ENCODE data around the gene RNF2.

DNA sequence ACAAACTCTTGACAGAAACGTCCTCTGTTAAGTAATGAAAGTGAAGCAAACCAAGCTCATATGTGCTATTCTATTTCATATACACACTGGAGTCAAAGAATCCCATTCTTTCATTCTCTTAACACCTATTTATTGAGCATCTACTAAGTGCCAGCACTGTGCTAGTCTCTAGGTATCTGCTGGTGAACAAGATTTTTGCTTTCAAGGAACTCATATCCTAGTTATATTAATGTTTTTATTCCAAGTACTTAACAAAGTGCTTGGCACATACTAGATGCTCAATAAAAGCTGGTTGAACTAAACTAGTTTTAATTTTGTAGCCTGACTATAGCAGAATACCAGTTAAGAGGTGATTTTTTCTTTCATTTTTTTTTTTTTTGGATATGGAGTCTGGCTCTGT, 3.6 kb upstream of the RNF2 start:
- TF ChIP-seq POLR2A (IDR thresholded peaks at IDR 0.05; ENCODE audit: low read depth) (no peak), EP300 (IDR thresholded peaks at IDR 0.05) (no peak), POLR2AphosphoS5 (IDR thresholded peaks at IDR 0.05) (no peak)
- TF ChIP-seq, protein P1, sequence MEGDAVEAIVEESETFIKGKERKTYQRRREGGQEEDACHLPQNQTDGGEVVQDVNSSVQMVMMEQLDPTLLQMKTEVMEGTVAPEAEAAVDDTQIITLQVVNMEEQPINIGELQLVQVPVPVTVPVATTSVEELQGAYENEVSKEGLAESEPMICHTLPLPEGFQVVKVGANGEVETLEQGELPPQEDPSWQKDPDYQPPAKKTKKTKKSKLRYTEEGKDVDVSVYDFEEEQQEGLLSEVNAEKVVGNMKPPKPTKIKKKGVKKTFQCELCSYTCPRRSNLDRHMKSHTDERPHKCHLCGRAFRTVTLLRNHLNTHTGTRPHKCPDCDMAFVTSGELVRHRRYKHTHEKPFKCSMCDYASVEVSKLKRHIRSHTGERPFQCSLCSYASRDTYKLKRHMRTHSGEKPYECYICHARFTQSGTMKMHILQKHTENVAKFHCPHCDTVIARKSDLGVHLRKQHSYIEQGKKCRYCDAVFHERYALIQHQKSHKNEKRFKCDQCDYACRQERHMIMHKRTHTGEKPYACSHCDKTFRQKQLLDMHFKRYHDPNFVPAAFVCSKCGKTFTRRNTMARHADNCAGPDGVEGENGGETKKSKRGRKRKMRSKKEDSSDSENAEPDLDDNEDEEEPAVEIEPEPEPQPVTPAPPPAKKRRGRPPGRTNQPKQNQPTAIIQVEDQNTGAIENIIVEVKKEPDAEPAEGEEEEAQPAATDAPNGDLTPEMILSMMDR (IDR thresholded peaks at IDR 0.05) = no peak

Data from esophagus muscularis mucosa (tissue), 4 donors.